MCF 10A (cell line): ENCODE data around the gene KAZN. TPM values are rescaled to one million over a fixed set of nuclear protein-coding genes. Genes with fewer than 3 reads are reported as not detected.

Source experiments
- BruUV-seq: library from RNA; stranded (reverse); fragments of 400-500 nt; replicated peaks from 2 replicates; lab custom pipeline; 2021; lab: Mats Ljungman, UMichigan
- CTCF ChIA-PET: fragments of 300-600 bp; sonication (Branson Sonifier 250); formaldehyde crosslinking; extraction: SDS; loops from one replicate; lab custom pipeline; 2021; ENCODE audit warnings: antibody characterized with exemption, inconsistent platforms; lab: Yijun Ruan, JAX
- POLR2A ChIA-PET: fragments of 300-600, 350-650 bp; sonication (Branson Sonifier 250); formaldehyde crosslinking; extraction: SDS; loops from one replicate; lab custom pipeline; 2020; ENCODE audit warnings: antibody characterized with exemption, inconsistent platforms; lab: Yijun Ruan, JAX
- DNase-seq: peaks from one replicate; pipeline ENCODE4 v3.0.0-alpha.2; 2018; ENCODE audit not compliant: unreplicated experiment
- H3K27ac Mint-ChIP-seq: one replicate; pipeline ENCODE4 v1.8.0; 2022; ENCODE audit warnings: mild to moderate bottlenecking, low read depth, mixed read lengths; ENCODE audit not compliant: unreplicated experiment
- H3K27me3 Mint-ChIP-seq: one replicate; pipeline ENCODE4 v1.8.0; 2022; ENCODE audit warnings: mixed read lengths; ENCODE audit not compliant: insufficient read depth, unreplicated experiment
- H3K36me3 Mint-ChIP-seq: one replicate; pipeline ENCODE4 v1.8.0; 2022; ENCODE audit warnings: mild to moderate bottlenecking, moderate library complexity, mixed read lengths; ENCODE audit not compliant: insufficient read depth, unreplicated experiment
- H3K4me1 Mint-ChIP-seq: one replicate; pipeline ENCODE4 v1.8.0; 2022; ENCODE audit warnings: mixed read lengths; ENCODE audit not compliant: insufficient read depth, unreplicated experiment
- H3K4me3 Mint-ChIP-seq: one replicate; pipeline ENCODE4 v1.8.0; 2022; ENCODE audit warnings: mild to moderate bottlenecking, moderate library complexity, mixed read lengths; ENCODE audit not compliant: unreplicated experiment
- H3K9me3 Mint-ChIP-seq: one replicate; pipeline ENCODE4 v1.8.0; 2022; ENCODE audit warnings: mixed read lengths; ENCODE audit not compliant: unreplicated experiment
- intact Hi-C: fragments of 100-400 bp; cut with micrococcal nuclease; formaldehyde crosslinking; loops from 2 replicates; pipeline ENCODE4 v1.14.1; 2022
- total RNA-seq: library from RNA; stranded (reverse); gene quantifications from 2 replicates; pipeline ENCODE4 v1.2.3, GENCODE V29; 2022
- TF ChIP-seq, protein P1 (sequence below): fragments of 200-600 bp; IDR thresholded peaks from one replicate; pipeline ENCODE4 v1.8.0; 2022; ENCODE audit warnings: antibody characterized with exemption, mild to moderate bottlenecking; ENCODE audit not compliant: unreplicated experiment

The KAZN gene
- total RNA-seq, 1 experiment from 2014 or later: 3.3 TPM

- peaks cover 6% of the 10 kb centered on the region for H3K4me1 Mint-ChIP-seq
- ChIA-PET POLR2A (no interaction called here), CTCF (interaction anchor here (0.5 to 1.5 kb wide), 16 partner anchors 11 to 1137 kb away, joined by 3 to 7 read pairs (median 3); no protein-coding TSS in a partner anchor)
- TF ChIP-seq, protein P1, sequence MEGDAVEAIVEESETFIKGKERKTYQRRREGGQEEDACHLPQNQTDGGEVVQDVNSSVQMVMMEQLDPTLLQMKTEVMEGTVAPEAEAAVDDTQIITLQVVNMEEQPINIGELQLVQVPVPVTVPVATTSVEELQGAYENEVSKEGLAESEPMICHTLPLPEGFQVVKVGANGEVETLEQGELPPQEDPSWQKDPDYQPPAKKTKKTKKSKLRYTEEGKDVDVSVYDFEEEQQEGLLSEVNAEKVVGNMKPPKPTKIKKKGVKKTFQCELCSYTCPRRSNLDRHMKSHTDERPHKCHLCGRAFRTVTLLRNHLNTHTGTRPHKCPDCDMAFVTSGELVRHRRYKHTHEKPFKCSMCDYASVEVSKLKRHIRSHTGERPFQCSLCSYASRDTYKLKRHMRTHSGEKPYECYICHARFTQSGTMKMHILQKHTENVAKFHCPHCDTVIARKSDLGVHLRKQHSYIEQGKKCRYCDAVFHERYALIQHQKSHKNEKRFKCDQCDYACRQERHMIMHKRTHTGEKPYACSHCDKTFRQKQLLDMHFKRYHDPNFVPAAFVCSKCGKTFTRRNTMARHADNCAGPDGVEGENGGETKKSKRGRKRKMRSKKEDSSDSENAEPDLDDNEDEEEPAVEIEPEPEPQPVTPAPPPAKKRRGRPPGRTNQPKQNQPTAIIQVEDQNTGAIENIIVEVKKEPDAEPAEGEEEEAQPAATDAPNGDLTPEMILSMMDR: peak; percentile 88
- BruUV-seq: no TSS peak
- H3K27me3 Mint-ChIP-seq: peaks cover 38% of the 10 kb centered on the region
- H3K27ac Mint-ChIP-seq: no peak overlapping the region
- DNase-seq: peak; percentile 49
- H3K36me3 Mint-ChIP-seq: no peaks in the 10 kb centered on the region
- no peaks in the 10 kb centered on the region for H3K9me3 Mint-ChIP-seq
- intact Hi-C loops: loop anchor here (1.0 to 5.0 kb wide), 3 partner anchors 38 to 1133 kb away; no protein-coding TSS in a partner anchor
- H3K4me3 Mint-ChIP-seq: no peak overlapping the region
Measured at GRCh38 chr1:15100121-15100879, 501.8 kb downstream of the KAZN start.

DNA sequence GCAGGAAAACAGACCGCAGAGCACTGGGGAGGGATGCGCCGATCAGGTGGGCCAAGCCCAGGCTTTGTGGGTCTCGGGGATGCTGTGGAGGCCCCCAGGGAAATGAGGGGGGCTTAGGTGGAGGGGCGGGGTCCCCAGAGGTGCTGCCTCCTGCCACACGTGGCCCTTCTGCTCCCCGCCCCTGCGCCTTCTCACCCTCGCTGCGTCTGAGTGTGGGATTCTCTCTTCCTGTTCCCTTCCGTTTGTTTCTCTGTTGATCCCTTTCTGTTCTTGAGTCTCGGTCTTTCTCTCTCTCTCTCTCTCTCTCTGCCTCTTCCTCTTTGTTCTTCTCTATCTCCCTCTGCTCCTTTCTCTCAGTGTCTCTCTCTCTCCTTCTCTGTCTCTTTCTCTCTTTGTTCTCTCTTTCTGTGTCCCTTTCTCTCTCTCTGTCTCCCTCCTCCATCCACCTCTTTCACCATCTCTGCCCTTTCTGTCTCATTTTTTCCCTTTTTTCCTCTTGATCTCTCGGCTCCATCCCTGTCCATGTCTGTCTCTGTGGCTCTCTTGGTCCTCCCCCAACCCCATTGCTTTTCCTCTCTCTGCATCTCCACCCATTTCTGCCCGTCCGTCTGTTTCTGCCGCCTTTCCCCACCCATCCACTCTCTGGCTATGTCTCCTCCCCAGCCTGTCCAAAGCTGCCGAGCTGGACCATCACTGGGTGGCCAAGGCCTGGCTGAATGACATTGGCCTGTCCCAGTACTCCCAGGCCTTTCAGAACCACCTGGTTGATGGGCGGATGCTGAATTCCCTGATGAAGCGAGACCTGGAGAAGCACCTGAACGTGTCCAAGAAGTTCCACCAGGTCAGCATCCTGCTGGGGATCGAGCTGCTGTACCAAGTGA is 502.6 kb downstream of the KAZN start:
- ChIA-PET POLR2A (no interaction called here), CTCF (interaction anchor here (0.6 to 1.5 kb wide), 6 partner anchors 10 to 1134 kb away, joined by 3 to 7 read pairs (median 4); no protein-coding TSS in a partner anchor)
- no peak overlapping the region for H3K27ac Mint-ChIP-seq
- TF ChIP-seq, protein P1: no peak
- no peak overlapping the region for H3K4me3 Mint-ChIP-seq
- no TSS peak for BruUV-seq
- H3K4me1 Mint-ChIP-seq: peaks cover 6% of the 10 kb centered on the region
- intact Hi-C loops: loop anchor here (1.0 to 5.0 kb wide), 3 partner anchors 39 to 1134 kb away; no protein-coding TSS in a partner anchor
- no peaks in the 10 kb centered on the region for H3K36me3 Mint-ChIP-seq
- peaks cover 38% of the 10 kb centered on the region for H3K27me3 Mint-ChIP-seq
- H3K9me3 Mint-ChIP-seq: no peaks in the 10 kb centered on the region
- DNase-seq: no peak

- peaks cover 6% of the 10 kb centered on the region for H3K4me1 Mint-ChIP-seq
- H3K9me3 Mint-ChIP-seq: no peaks in the 10 kb centered on the region
- no peak overlapping the region for H3K27ac Mint-ChIP-seq
- intact Hi-C loops: loop anchor here (5.0 kb wide), 2 partner anchors 990 to 1134 kb away; no protein-coding TSS in a partner anchor
- DNase-seq: no peak
- no TSS peak for BruUV-seq
- peaks cover 38% of the 10 kb centered on the region for H3K27me3 Mint-ChIP-seq
- H3K4me3 Mint-ChIP-seq: no peak overlapping the region
- H3K36me3 Mint-ChIP-seq: no peaks in the 10 kb centered on the region
- TF ChIP-seq, protein P1: no peak
- ChIA-PET CTCF (interaction anchor here (0.6 to 0.8 kb wide), 3 partner anchors 36 to 988 kb away, joined by 3 to 5 read pairs (median 5); no protein-coding TSS in a partner anchor), POLR2A (no interaction called here)
Measured at GRCh38 chr1:15101801-15102200, 503.3 kb downstream of the KAZN start.
